GM08714 (cell line): ENCODE measurements around the gene PAM.
"Not testable (repeated sequence)": the region's sequence is repeated elsewhere in the genome, so short reads cannot be mapped to it uniquely, and the experiment has no call there.

Experiments used
- H3K4me3 ChIP-seq: fragments of 200-500 bp; sonication (Bioruptor generic); 2 replicates; pipeline ENCODE4 v1.5.1; 2014; ENCODE audit warnings: mild to moderate bottlenecking, low read length, inconsistent platforms
- ZNF274 ChIP-seq: IDR thresholded peaks from 2 replicates; pipeline ENCODE4 v1.6.1; 2012; ENCODE audit warnings: mild to moderate bottlenecking, low read depth, low read length

The PAM gene

DNA sequence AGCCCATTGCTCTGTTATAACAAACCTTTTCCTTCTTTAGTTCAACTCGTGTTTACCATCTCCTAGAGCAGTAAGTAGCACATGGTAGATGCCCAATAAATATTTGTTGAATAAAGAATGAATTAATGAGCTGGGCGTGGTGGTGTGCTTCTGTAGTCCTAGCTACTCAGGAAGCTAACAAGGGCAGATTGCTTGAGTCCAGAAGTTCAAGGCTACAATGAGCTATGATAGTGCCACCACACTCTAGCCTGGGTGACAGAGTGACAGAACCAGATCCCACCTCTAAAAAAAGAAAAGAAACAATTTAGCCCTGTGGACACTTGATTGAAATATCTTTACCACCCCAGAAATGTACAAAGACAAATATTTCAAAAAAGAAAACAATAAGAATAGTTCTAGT is 14.6 kb upstream of the PAM start:
- H3K4me3 ChIP-seq, result no peak overlapping the region

DNA sequence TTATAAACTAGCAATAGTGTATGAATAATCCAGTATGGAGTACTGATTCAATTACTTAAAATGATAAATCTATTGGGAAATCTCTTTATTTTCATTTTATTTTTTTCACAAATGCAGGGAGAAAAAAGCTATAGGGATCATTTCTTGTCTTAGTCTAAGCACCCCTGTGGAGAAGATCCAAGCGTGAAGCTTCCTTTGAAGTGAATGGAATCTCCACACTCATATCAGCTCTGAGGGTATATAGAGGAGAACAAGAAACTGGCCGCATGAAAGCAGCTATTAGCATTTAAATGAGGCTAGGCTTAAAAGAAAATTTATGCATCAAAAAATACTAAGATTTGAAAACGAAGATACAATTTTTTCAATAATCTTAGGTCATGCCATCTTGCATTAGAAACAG is 12.9 kb upstream of the PAM start:
- no peak overlapping the region for H3K4me3 ChIP-seq
- TF ChIP-seq ZNF274, result no peak

More for the DNA sequence above, 14.6 kb upstream of the PAM start:
- no peak for TF ChIP-seq ZNF274

DNA sequence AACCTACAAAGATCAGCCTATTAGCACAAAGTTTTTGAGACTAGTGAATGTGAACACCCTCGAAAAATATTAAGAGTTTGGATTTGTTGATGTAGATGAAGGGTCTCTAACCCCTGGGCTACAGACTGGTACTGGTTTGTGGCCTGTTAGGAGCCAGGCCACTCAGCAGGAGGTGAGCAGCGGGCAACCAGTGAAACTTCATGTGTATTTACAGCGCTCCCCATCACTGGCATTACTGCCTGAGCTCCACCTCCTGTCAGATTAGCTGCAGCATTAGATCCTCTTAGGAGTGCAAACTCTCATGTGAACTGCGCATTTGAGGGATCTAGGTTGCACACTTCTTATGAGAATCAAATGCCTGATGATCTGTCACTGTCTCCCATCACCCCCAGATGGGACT is 11.2 kb upstream of the PAM start:
- H3K4me3 ChIP-seq, result no peak overlapping the region
- TF ChIP-seq ZNF274, result no peak

DNA sequence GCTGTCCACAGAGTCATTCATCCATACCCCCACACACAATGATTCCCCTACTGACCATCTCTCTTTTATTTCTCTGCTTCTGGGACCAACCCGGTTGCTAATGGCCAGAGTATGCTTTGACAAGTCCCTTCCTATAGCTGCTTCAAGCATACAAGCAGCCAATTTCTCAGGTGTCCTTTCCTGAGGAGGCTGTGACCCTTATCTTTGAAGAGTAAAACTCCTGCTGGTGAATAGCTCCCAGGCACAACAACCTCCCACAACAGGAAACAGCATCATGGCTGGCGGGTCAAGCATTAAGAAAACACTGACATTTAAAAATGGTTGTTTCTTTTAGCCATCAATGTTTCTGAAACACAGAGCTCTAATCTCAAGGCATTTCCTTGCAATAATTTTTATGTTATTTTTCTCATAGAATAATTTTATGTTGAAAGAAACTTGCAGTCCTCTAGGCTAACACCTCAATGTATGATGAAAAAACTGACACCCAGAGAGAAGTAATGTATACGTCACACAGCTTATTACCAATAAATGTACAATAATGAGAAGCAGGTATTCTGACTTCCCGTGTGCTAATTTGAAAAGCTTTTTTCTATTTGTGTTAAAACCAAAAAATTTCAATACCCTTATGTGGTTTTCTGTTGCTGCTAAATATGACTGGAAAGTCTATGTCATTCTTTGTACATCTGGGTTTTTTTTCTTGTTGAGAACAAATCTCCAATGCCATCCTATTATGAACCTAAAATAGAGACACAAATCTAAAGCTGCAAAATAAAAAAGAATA is 7.5 kb upstream of the PAM start:
- H3K4me3 ChIP-seq, result no peak overlapping the region
- no peak for TF ChIP-seq ZNF274

DNA sequence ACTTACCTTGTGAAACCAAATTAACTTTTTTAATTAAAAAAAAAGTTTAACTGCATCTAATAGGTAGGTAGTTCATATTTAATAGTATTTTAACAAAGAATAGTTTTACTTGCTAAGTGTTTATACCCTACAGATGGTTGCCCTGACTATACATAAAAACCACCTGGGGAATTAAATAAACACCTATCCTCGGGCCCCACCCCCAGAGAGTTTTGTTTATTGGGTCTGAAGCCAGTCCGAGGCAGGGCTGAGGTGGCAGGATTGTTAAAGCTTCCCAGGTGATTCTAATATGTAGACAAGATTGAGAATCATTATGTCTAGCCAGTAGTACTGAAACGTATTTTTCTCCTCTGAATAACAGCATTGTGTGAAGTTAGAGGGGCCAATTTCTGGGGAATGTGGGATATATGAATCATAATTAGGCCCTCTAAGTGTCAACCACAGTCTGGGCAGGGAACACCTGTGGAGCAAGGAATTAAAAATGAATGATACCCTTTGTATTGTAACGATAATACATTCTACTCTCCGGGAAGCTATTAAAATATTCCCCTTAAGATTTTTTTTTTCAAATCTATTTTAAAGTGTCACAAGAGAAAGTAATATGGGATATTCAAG is 5.6 kb upstream of the PAM start:
- no peak for TF ChIP-seq ZNF274

DNA sequence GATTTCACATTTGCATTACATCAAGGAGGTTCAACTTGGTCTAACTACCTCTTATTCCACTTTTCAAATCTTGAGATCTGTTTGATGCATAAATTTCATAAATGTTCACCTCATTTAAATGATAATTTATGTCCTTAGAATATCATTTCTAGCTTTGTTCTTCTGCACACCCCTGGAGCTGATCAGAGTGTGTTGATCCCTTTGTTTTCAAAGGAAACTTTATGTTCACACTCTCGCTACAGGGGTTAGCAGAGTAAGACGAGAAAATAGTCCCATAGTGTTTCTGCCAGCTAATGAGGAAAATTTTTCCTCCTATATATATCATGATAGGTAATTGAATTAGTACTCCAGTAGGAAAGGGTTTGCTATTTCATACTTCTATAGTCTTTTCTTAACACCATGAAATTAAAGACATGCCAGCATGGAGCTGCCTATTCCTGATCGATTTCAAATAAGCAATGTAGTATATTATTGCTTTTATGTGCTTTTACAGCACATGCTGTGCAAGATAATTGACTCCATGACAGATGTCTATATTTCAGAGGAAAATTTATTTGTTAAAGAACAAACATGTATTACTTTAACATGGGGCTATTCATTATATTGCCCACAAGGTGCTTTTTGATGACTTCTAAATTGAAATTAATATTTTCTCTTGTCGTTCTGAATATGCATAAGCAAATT is 4.8 kb upstream of the PAM start:
- no peak overlapping the region for H3K4me3 ChIP-seq

More for the DNA sequence above, 5.6 kb upstream of the PAM start:
- H3K4me3 ChIP-seq, result no peak overlapping the region

DNA sequence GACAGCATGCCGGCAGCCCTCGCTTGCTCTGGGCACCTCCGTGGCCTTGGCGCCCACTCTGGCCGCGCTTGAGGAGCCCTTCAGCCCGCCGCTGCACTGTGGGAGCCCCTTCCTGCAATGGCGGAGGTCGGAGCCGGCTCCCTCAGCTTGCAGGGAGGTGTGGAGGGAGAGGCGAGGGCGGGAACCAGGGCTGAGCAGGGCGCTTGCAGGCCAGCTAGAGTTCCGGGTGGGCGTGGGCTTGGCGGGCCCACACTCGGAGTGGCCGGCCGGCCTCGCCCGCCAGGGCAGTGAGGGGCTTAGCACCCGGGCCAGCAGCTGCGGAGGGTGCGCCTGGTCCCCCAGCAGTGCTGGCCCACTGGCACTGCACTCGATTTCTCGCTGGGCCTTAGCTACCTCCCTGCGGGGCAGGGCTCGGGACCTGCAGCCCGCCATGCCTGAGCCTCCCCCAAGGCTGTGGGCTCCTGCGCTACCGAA is 3.2 kb upstream of the PAM start:
- H3K4me3 ChIP-seq, result not testable (repeated sequence)

More for the DNA sequence above, 4.8 kb upstream of the PAM start:
- no peak for TF ChIP-seq ZNF274

DNA sequence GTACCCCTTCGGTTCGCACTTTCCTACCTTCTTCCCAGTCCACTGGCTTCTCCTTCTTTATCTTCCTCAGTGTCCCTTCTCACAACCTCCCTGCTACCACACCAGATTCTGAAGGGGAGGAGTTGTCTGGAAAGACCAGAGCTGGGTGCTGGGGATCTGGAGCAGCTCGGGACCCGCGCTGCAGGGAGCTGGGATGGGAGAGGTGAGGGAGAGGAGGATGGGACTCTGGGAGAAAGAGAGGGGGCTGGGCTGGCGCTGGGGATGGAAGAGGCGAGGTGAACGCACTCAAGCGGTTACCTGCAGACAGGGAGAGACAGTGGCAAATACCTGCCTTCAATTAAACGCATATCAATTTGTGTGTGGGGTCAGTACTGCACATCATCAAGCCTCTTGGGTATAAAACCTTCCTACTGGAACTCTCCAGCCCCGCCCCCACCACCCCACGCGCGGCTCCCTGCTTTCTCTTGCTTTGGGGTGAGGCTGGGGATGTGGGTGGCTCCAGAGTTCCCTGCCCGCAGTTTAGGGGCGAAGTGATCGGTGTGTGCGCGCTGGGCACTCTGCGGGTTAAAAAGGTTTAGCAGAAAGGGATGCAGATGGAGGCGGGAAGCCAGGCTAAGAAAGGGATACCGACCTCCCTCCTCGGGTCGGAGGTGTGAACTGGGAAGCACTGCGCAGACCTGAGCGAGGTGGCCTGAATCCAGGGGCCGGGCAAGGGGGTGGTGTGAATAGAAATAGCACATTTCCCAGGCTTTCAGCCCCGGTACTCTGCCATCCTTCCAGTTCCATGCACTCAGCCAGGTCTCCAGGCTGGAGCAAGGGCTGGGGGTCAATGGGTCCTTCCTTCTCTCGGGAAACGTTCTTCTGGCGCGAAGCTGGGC is 977 bp upstream of the PAM start:
- TF ChIP-seq ZNF274, result no peak

DNA sequence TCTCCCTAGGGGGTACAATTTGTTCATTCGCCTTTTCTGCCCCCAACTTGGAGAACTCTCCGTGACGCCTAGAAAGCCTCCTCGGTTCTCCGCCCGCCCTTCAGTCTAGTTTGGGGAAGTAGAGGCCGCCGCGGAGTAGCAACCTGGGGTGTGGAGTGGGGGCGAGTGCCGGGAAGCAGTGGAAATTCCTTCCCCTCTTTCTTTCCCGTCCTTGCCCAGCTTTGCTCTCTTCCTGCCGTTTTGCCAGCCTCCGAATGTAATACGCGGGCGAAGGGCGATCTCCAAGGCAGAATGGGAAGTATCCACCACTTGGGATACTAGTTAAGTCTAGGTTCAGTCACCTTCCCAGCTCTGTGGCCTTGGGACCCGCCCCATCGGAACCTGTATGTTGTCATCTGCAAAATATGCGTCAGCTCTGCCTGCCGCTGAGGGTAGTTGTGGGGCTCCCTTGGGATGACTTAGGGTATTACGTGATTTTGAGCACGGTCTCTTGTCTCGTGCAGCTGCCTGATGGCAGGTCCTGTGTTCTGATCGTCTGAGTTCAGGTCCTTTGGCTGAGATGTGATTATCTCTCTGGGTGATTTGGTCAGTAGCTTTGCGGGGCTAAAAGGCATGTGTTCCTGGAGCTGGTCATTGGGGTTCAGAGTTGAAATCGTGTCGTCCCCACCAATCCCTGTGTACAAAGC is 724 bp downstream of the PAM start:
- peak overlapping the region; percentile 90 for H3K4me3 ChIP-seq
- no peak for TF ChIP-seq ZNF274

More for the DNA sequence above, 977 bp upstream of the PAM start:
- peak overlapping the region; percentile 90; the same call in 1 of the 2 replicates for H3K4me3 ChIP-seq

DNA sequence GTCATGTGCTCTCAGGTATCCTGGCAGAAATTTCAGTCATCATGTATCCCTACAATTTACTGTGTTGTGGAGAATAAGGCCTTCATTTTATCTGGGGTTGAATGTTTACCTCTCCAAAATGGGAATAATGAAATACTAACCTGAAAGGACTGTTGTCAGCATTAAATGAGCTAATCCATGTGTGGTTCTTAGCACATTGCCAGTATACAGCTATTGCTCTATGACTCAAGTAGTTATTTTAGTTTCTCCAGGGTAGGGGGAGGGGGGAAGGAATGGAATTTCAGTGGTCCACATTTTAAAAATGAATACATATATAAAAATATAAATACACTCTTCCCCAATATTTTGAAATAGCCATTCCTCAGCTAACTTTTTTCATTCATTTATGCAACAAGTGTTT is 3.5 kb downstream of the PAM start:
- H3K4me3 ChIP-seq, result no peak overlapping the region
- TF ChIP-seq ZNF274, result no peak

DNA sequence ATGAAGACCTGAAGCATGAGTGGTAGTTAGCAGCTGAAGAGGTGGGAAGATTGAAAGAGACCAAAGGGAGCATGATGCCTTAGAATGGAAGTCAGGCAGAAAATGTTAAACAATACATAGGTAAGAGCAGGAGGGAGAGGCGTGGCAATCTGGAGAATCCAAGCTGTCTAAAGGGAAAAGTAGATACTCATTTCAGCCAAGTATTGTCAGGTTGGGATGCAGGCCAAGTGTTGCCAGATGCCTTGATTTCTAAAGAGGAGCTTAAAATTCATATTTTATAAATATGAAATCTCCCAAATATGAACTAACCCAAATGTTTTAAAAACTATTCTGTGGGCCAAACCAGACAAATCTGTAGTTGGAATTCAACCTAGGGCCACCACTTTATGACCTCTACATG is 4.2 kb downstream of the PAM start:
- no peak overlapping the region for H3K4me3 ChIP-seq
- no peak for TF ChIP-seq ZNF274

DNA sequence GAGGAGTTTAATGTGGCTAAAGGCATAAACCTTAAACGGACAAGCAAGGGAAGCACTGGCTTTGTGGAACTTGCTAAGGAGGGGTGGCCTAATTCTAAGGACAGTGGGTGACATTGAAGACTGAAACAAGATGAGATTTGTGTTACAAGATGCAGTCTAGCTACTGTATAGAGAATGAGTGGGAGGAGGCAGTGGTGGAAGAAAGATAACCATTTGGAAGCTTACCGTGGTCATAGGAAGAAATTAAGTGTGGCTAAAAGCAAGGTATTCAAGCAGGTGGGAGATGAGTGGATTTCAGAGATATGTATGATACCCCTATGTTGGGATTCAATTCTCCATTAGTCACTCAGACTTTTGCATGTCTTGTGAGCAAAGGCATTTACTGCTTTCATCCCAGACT is 4.6 kb downstream of the PAM start:
- no peak overlapping the region for H3K4me3 ChIP-seq
- TF ChIP-seq ZNF274, result no peak

DNA sequence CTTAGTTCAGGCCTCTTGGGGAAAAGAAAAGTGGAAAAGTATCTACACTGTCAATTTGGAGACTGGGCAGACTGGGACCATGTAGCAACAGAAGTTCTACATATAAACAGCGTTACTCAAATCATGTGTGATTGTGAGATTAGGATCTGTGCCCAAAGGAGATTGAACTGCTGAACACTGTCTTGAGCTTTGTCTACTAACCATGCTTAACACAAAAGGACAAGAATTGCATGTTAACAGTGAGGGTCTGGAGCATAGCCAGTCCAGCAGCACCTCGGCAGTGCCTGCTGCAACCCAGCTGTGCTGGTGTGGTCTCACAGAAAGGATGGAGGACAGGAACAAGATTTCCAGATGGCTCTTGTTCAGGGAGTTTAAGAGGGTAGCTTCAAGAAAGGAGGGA is 5.7 kb downstream of the PAM start:
- no peak for TF ChIP-seq ZNF274
- H3K4me3 ChIP-seq, result peak overlapping the region; percentile 10; the same call in 1 of the 2 replicates
